Osteocyte (in vitro differentiated cells): ENCODE data around the gene NBR1. TPM values are rescaled to one million over a fixed set of nuclear protein-coding genes. Genes with fewer than 3 reads are reported as not detected.
"Not testable (repeated sequence)": the region's sequence is repeated elsewhere in the genome, so short reads cannot be mapped to it uniquely, and the experiment has no call there.

ENCODE experiments used
- DNase-seq: peaks from one replicate; pipeline ENCODE4 v3.0.0; 2021; ENCODE audit warnings: mixed read lengths; ENCODE audit not compliant: unreplicated experiment; ENCODE audit errors: extremely low spot score
- H3K27ac Mint-ChIP-seq: one replicate; pipeline ENCODE4 v1.8.0; 2021; ENCODE audit warnings: mild to moderate bottlenecking, mixed read lengths; ENCODE audit not compliant: unreplicated experiment
- H3K27me3 Mint-ChIP-seq: one replicate; pipeline ENCODE4 v1.8.0; 2021; ENCODE audit warnings: mixed read lengths; ENCODE audit not compliant: unreplicated experiment
- H3K36me3 Mint-ChIP-seq: one replicate; pipeline ENCODE4 v1.8.0; 2021; ENCODE audit warnings: mixed read lengths; ENCODE audit not compliant: unreplicated experiment
- H3K4me1 Mint-ChIP-seq: one replicate; pipeline ENCODE4 v1.8.0; 2021; ENCODE audit warnings: mixed read lengths; ENCODE audit not compliant: unreplicated experiment
- H3K4me3 Mint-ChIP-seq: one replicate; pipeline ENCODE4 v1.8.0; 2021; ENCODE audit warnings: mild to moderate bottlenecking, moderate library complexity, mixed read lengths; ENCODE audit not compliant: unreplicated experiment
- H3K9me3 Mint-ChIP-seq: one replicate; pipeline ENCODE4 v1.8.0; 2021; ENCODE audit warnings: mixed read lengths; ENCODE audit not compliant: unreplicated experiment
- CTCF ChIP-seq: fragments of 200-600 bp; sonication (generic); IDR thresholded peaks from 2 replicates; pipeline ENCODE4 v1.5.0; 2021; ENCODE audit warnings: antibody characterized with exemption, mild to moderate bottlenecking, moderate library complexity
- total RNA-seq: library from RNA; stranded (reverse); gene quantifications from 2 replicates; pipeline ENCODE4 v1.2.1, GENCODE V29; 2021

The NBR1 gene
- total RNA-seq, 1 donor from 2014 or later, result 102 TPM

GRCh38 chr17:43171586-43172487, 823 bp downstream of the NBR1 start:
- Mint-ChIP-seq H3K9me3 (no peaks in the 10 kb centered on the region), H3K36me3 (peaks cover 17% of the 10 kb centered on the region), H3K27me3 (no peaks in the 10 kb centered on the region), H3K4me3 (no peak overlapping the region), H3K4me1 (peaks cover 35% of the 10 kb centered on the region), H3K27ac (no peak overlapping the region)
- DNase-seq, result peak; percentile 73
- peak; percentile 61 for TF ChIP-seq CTCF

- H3K4me3 Mint-ChIP-seq, result peak overlapping the region; percentile 55
- H3K27ac Mint-ChIP-seq, result peak overlapping the region; percentile 90
- no peak for DNase-seq
- no peaks in the 10 kb centered on the region for H3K27me3 Mint-ChIP-seq
- peaks cover 37% of the 10 kb centered on the region for H3K4me1 Mint-ChIP-seq
- no peaks in the 10 kb centered on the region for H3K9me3 Mint-ChIP-seq
- no peak for TF ChIP-seq CTCF
- H3K36me3 Mint-ChIP-seq, result peaks cover 26% of the 10 kb centered on the region
Observed at GRCh38 chr17:43175213-43176118, 4.5 kb downstream of the NBR1 start.

GRCh38 chr17:43176119-43176570, 5.1 kb downstream of the NBR1 start:
- Mint-ChIP-seq H3K4me3 (no peak overlapping the region), H3K9me3 (no peaks in the 10 kb centered on the region), H3K36me3 (peaks cover 29% of the 10 kb centered on the region), H3K27me3 (no peaks in the 10 kb centered on the region), H3K27ac (peak overlapping the region; percentile 90), H3K4me1 (peaks cover 37% of the 10 kb centered on the region)
- TF ChIP-seq CTCF, result no peak
- DNase-seq, result no peak

- peak; percentile 8 for DNase-seq
- H3K4me1 Mint-ChIP-seq, result no peaks in the 10 kb centered on the region
- H3K36me3 Mint-ChIP-seq, result peaks cover 30% of the 10 kb centered on the region
- TF ChIP-seq CTCF, result no peak
- H3K4me3 Mint-ChIP-seq, result no peak overlapping the region
- H3K27ac Mint-ChIP-seq, result no peak overlapping the region
- no peaks in the 10 kb centered on the region for H3K27me3 Mint-ChIP-seq
- H3K9me3 Mint-ChIP-seq, result no peaks in the 10 kb centered on the region
Observed at GRCh38 chr17:43183921-43184320, 12.9 kb downstream of the NBR1 start.

- H3K4me3 Mint-ChIP-seq, H3K27me3 Mint-ChIP-seq, H3K9me3 Mint-ChIP-seq, H3K4me1 Mint-ChIP-seq, H3K27ac Mint-ChIP-seq: not testable (repeated sequence)
- H3K36me3 Mint-ChIP-seq, result peaks cover 43% of the 10 kb centered on the region
- peak; percentile 13 for DNase-seq
Observed at GRCh38 chr17:43186656-43187055, 15.6 kb downstream of the NBR1 start.
